H4 (cell line): Measurements from ENCODE around the gene CHIT1. TPM values are rescaled to one million over a fixed set of nuclear protein-coding genes. Genes with fewer than 3 reads are reported as not detected.

Source experiments
- DNase-seq: peaks from one replicate; pipeline ENCODE4 v3.0.0-alpha.2; 2015; ENCODE audit warnings: low spot score
- total RNA-seq: library from RNA; depleted of rRNA; stranded (reverse); fragments of >200 nt; shearing (Covaris generic); gene quantifications from 2 replicates; pipeline ENCODE4 v1.2.3, GENCODE V29; 2014

The CHIT1 gene
- total RNA-seq, 1 experiment from 2014 or later, result not detected

DNA sequence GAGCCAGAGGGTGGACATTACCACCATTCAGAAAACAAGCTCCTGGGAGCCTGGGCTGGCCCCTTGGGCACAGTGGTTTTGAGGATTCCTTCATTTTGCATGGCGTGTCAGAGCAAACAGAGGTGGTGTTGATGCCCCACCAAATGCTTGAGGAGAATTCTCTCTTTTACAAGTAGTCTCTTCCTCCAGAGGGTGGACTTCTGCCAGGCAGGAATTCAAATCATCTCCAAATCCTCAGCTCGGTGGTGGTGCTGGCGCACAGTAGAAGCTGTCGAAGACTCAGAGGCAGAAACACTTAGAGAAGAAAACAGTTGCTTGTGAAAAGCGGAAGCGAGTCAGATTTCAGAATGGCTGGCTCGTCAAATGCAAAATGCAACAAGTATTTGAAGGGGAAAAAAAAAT is 39.5 kb downstream of the CHIT1 start:
- DNase-seq, result no peak

DNA sequence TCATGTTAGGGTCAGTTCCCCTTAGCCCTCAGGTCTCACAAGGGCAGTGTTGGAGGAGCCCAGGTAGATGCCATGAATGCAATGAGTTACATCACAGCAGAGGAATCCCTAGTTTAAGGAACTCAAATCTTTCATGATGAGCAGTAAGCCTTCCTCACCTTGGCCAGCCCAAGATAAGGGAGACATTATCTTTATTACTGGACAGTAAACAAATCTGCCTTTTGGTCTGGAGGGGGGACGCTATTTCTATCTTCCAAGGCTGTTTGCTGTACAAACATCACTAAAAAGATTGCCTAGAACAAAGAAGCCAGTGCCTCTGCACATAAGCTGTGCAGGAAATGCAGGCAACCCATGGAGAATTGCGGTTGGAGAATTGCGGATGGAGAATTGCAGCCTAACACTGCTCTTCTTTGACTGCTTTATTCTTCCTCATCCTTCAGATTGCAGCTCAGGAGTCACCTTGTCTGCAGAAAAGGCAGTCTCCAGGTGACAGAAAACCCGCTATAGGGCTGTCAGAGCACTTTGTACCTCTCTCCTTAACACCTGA is 40.7 kb downstream of the CHIT1 start:
- DNase-seq, result no peak

DNA sequence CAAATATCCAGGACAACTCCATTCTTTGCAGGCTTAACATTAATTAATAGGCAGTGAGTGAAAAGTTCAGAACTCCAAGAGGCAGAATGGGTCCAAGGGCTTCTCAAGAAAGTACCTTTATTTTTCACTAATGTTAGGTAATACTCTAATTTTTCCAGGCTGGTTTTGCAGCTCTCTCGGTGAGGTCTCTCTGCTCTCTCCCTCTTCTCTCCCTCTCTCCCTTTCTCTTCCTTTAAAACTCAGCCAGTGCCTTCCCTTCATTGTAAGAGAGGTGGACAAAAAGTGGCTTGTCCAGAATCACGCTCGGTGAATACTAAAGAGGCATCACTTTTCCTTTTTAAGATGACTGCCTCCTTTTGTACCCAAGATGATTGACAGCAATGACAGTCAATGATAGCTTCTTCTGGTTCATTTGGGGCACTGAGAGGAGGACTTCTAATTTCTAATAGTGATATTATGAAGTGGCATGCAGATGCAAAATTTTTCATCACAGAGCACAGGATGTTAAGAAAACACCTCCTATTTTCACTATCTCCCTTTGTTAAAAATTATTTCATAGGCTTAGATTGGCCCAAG is 41.7 kb downstream of the CHIT1 start:
- DNase-seq, result no peak

DNA sequence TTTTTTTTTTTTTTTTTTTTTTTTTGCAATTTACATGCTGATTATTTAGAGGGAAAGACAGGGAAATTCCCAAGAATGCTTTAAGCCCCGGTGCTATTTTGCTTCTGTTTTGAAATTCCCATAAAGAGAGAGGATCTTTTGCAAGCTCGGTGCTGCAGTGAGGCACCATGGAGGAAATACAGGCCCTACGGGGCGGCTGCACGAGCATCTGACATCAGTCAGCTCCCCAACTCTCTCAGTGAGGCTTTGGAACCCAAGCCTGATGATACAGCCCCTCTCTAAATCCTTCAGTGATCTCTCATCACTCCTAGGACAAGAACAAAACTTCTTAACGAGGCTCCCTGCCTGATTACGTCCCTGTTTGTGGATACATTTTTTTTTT is 42.2 kb downstream of the CHIT1 start:
- DNase-seq, result no peak

DNA sequence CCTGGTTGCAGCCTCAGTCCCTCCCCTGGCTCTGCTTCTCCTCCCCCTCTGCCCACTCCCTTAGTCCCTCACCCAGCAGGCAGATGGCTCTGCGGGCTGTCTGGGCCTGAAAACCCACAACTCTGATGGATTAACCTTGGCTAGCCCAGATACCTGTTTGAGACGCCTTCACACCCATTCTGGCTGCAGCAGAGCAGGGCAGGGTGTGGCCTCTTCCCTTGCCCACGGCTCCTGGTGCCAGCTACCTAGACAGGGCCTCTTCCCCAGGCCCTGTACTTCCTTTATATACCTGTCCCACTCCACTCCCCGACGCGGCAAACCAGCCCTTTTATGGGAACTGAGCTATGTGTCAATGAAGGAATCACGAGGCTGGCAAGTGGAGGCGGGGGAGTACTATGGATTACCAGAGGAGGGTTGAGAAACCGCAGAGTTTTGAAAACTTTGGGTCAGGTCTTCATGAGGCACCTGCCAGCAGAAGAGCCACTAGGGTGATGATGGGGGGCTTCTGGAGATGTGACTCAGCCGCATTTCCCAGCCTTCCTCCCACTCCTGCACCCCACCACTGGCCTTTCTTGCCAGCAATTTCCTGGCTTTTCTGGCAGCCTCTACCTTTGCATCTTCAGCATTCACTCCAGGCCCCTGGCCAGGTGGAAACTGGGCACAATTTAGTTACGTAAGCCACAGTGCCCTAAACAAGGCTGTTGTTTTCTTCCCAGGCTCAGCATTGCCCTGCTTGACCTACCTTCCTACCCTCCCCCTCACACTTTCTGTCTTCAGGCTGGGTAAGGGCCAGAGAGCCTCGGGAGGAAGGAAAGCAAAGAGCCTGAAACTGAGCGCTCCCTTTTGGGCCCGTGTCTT is 42.8 kb downstream of the CHIT1 start, which contains the start of gene CHI3L1:
Gene CHI3L1, minus strand, starts transcription at position 259 of the 858 bp plus-strand sequence. Its CDS starts 81 bp downstream, at position 178.
- DNase-seq, result no peak

DNA sequence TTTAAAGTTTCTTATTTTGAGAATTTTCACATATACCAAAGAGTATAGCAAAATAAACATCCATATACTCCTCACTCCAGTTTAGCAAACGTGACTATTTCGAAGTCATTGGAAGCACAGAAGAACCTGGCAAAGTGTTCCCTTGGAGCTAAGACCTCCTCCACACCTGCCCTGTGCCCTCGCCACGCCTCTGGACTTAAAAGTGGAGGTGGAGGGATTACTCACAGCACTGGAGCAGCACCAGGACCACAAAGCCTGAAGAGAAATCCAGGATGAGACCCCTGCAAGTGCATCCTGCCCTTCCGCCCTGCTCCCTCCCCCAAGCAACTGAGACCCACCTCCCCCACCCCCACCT is 43.4 kb downstream of the CHIT1 start:
- DNase-seq, result no peak

DNA sequence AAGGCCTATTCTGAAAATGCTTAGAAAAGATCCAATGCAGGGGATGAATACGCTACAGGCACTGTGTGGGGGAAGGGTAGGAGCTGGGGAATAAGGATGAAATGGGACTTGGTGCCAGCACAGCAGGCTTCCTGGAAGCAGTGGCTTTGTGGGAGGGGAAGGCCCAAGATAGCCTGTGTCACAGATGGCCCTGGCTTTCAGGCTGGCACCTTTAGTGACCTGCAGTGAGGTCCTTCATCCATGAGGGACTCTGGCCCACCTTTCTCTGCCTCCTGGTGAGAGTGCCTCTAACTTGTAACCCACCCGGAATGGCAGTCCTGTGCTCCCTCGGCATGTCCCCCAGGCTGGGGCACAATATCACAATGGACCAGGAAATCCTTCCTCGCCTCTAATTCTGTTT is 43.9 kb downstream of the CHIT1 start:
- no peak for DNase-seq

DNA sequence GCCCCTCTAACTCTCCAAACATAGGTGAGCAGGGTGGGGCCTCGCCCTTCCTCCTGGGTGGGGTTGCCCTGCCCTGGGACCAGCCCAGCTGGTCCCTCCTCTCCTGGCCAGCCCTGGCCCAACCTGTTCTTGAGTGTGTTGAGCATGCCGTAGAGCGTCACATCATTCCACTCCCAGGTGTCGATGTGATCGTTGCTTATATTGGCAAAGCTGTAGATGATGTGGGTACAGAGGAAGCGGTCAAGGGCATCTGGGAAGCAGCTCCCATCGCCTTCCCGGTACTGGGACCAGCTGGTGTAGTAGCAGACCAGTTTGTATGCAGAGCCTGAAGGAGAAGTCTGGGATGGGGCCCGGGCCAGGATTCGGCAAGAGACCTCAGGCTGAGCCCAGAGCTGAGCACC is 44.4 kb downstream of the CHIT1 start:
- no peak for DNase-seq

DNA sequence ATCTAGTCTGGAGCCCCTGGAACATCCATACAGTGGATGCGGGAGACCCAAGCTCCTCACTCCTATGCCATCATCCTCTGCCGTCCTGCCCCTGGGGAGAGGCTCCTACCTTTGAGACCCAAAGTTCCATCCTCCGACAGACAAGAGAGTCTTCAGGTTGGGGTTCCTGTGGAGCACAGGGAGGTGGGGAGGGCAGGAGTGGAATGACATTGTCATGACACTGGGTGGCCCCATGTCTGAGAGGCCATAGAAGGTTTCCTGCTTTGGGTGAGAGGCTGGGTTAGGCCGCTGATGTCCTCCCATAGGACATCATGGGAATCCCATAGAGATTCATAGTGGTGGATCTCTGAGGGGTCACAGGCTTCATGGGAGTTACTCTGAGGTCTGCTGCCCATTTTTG is 45.0 kb downstream of the CHIT1 start:
- DNase-seq, result no peak

DNA sequence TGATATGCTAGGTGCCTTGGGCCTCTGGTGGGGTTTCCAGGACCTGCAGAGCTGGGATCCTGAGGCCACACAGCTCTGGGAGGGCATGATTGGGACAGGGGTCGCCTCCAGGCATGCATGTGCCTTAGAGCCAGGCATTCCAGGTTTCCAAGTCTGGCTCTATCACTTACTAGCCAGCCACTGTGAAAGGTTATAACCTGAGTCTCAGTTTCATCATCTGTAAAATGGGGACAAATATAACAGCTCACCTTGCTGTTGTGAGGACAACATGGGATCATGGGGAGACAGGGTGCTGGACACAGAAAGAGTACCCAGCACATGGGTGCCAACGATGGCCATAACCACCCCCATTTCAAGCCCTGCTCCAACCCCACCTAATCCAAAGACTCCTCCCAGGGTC is 45.6 kb downstream of the CHIT1 start:
- no peak for DNase-seq

DNA sequence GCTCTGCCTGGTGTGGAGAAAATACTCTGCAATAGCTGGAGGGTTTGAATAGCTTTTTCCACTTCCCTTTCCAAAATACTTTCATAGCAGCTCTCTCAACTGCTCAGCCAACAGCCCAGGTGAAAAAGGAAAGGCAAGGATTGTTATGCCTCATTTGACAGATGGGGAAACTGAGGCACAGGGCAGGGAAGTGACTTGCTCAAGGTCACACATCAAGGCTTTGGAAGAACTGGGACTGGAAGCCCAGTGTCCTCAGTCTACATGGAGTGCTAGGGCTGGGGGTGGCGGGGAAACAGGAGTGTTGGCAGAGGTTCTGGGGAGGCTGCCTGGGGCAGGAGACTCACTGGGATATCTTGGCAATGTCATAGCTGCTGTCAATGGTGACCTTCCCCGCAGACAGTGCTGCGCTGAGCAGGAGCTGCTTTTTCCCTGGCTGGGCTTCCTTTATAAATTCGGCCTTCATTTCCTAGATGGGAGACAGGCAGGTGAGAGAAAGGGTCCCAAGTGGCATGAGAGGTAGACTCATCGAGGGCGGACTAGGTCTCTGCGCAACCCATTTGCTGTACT is 47.0 kb downstream of the CHIT1 start:
- no peak for DNase-seq

DNA sequence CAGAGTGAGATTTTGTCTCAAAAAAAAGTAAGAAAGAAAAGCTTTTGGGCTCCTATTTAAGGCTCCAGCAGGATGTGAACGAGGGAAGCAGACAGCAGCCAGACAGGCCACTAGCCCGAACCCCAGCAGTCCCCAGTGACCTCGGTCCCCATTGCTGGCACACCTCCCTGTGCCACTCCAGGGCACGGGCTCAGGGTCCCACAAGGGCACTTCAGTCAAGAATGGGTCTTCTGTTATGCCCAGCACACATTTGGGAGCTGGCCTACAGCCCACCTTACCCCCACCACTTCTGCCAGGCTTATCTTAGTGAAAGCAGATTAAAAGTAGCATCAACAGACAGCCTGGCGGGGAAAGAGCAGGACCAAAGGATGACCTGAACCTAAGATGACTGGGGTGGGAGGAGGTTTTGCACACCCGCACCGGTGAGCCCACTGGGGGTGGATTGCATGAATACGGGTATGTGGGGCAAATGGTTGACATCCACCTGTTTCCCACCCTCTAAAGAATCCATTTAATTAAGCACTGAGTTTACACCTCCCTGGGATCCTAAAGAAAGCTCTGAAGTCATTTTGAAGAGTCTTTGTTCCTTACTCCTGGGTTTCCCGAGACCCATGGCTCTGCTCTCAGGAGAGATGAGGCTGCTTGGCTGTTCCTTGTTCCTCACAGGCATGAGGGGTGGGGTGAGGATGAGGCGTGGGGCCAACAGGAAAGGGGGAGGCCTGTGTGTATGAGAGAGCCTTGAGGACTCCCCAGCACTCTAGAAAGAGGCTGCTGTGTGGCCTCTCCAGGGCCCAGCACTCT is 47.7 kb downstream of the CHIT1 start:
- no peak for DNase-seq

DNA sequence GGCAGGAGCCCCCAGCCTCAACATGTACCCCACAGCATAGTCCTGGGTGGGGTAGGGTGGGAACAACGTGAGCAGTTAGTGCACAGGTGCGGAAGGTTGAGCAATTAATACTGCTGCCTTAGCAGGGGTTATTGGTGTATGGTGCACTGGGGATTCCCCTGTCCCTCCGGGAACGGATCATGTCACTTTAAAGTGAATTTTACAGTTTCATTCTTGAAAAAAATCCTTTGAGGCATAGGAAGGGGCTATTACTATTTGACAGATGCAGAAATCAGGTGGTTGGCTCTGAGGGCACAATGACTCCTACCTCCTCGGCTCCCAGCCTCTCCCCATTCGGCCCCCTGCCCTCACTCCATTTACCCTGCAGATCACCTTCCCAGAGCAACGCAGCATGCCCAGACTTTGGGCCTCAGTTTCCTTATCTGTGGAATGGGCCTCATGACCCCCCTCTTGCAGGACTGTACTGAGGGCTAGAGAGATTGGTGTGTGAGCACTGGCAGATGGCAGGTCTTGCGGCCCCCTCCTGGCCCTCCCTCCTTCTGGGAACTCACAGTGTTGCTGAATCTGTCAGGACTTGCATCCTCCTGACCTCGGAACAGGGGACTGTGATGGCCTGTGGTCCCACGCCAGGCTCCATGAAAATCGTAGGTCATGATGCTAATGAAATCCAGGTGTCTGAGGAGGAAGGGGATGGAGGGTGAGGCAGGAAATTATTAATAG is 48.7 kb downstream of the CHIT1 start:
- no peak for DNase-seq

DNA sequence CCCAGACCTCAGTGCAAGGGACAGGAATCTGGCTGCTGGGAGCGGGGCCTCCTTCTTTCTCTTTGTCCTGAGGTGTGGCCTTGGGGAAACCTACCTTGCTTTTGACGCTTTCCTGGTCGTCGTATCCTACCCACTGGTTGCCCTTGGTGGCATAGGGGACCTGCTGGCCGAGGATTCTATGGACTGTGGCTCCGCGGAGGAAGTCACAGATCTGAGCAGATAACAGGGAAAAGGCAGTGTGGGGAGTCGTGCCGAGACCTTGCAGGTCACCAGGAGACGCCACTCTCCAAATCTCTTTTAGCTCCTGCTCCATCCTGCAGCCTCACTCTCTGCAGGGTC is 49.8 kb downstream of the CHIT1 start:
- DNase-seq, result no peak

DNA sequence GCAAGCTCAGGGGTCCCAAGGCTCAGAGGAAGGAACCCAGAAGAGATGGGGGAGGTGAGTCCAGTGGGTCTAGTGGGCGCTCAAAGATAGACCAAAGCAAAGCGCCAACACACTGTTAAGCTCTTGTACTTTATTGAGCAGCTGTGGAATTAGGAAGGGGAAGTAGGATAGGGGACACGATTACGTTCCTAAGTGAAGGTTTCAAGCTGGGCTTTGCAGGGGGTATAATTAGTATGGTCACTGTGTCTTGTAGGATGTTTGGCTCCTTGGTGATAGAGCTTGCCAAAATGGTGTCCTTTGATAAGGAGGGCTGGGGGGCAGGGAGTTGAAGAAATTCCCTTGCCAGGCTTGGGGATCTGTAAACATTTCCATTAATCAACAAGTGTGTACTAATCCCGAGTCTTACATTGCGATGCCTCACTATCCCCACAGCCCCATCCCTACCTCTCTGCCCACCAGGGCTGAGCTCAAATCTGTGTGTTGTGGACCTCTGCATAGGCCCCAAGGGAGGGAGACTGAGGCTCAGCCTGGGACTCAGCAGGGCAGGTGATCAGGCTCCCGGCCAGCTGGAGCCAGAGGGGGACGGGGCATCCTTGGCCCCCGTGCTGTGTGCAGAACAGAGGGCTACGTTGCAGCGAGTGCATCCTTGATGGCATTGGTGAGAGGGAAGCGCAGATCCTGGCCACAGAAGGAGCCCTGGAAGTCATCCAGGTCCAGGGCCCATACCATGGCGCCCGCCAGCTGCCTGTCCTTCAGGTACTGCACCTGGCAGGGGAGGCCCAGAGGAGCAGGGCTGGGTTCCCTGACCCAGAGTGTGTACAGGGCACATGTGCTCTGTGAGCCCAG is 50.4 kb downstream of the CHIT1 start:
- DNase-seq, result no peak

DNA sequence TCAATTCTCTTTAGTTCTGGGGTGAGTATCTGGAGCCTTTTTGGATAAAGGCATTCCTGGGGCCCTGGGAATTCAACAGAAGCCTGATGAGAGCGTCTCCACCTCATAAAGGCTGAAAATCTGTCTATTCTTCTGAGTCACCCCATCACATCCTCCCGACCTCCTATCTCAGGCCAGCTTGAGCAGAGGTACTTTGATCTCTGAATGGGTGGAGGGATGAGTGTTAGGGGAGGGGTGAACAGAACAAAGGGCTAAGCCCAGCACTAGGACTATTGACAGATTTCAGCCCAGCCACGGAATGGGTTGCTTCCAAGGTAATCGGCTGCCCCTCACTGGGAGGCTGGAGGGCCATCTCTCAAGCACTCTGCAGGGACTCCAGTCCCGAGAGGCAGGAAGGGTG is 51.4 kb downstream of the CHIT1 start:
- no peak for DNase-seq

DNA sequence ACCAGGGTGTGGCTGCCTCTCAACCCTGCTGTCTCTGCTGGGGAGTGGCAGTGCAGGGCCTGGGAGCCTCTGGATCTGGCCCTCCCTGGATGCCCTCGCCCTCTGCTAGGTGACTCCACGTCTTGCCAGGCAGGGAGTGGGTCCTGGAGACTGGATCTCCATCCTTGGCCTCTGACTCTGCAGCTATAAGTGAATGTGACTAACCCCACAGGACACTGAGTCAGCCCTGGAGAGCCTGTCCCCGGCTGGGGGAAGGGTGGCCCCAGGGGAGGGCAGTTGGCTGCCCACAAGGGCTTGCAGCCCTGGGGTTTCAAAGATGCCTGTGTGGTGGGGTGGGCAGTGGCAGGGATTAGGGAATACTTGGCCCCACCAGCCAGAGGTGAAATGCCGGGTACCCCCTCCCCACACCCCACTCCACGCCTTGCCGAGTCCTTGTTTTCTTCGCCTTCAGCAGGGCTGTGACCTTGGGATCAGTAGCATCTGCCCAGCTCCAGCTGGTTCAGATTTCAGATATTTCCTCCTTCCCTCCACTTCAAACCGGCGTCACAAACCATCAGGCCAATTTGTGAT is 51.9 kb downstream of the CHIT1 start:
- no peak for DNase-seq

DNA sequence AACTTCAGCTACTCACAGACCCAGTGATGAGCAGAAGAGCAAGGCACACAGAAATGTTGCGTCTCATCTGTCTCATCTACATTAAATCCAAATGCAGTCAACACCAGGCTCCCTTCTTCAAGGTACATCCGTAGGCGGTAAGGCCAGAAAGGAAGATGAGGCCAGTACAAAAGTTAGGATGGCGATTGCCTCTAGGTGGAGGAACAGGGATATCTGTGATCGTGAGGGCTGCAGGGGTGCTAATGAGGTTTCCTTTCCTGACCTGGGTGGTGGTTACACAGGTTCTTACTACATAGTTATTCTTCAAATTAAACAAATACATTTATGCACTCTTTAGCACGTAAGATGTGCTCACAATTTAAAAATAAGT is 52.5 kb downstream of the CHIT1 start:
- no peak for DNase-seq

DNA sequence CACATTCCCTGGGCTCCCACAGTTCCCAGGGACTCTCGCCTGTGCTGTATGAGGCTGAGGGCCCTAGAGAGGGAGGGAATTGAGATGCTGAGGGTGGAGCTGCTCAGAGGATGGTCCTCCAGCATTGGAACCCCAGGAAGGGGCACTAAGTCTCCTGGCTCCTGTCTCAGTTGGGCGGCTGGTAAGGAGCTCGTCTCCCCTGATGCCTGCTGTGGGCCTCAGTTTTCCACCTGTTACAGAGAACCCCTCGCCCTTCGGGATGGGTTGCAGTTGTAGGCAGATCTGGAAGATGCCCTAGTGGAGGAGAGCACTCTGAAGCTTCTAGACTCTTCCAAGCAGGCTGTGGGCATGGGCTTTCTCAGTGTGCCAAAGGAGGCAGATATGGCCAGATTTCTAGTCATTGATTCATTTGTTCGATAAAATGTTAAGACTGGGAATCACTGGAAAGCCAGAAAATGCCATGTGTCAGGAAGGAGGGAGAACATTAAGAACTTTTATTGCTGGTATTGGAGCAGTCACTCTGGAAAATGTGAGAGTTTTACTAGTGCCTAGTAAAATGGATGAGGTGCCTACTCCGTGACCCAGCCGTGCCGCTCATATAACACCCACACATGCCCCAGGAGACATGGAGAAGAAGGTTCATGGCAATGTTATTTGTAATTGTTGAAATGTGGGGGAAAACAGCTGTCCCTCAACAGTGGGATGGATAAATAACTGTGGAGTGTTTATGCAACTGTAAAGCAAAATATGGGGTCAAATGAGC is 53.0 kb downstream of the CHIT1 start:
- DNase-seq, result no peak

DNA sequence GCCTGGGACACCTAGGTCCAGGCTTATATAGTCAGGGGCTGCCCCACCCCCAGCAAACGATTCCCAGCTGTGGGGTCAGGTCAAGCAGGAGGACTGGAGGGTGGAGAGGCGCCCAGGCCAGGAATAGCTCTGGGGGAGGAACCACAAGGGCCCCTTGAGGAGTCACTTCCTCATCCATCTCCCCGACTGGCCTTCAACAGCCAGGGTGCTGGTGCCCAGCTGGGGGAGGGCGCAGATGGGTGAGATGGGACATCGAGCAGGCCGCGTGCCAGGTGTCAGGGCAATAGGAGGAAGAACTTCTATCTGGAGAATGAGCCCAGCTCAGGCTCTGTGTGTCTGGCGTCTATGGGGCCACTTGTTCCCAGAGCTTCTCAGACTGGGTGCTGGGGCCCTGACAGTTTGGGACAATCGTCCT is 53.6 kb downstream of the CHIT1 start:
- no peak for DNase-seq
